Esophagus squamous epithelium (tissue), 4 donors: ENCODE results near the gene TRAF2.

Experiments used
- POLR2A ChIP-seq, 4 donors: fragments of 450-650 bp; IDR thresholded peaks; one replicate each; pipeline ENCODE4 v1.6.1; 2017; ENCODE audit warnings: antibody characterized with exemption in 4 of 4, mild to moderate bottlenecking in 4 of 4, moderate library complexity in 3 of 4
- TF ChIP-seq, protein P1 (sequence below), 6 experiments: fragments of 450-650 bp in 4 of 6; fragments of 200-600 bp in 2 of 6; sonication (generic) in 2 of 6; IDR thresholded peaks; one replicate each; pipeline ENCODE4 v1.5.1; 2016 to 2019; ENCODE audit warnings: antibody characterized with exemption in 6 of 6, mild to moderate bottlenecking in 4 of 6, moderate library complexity in 4 of 6

DNA sequence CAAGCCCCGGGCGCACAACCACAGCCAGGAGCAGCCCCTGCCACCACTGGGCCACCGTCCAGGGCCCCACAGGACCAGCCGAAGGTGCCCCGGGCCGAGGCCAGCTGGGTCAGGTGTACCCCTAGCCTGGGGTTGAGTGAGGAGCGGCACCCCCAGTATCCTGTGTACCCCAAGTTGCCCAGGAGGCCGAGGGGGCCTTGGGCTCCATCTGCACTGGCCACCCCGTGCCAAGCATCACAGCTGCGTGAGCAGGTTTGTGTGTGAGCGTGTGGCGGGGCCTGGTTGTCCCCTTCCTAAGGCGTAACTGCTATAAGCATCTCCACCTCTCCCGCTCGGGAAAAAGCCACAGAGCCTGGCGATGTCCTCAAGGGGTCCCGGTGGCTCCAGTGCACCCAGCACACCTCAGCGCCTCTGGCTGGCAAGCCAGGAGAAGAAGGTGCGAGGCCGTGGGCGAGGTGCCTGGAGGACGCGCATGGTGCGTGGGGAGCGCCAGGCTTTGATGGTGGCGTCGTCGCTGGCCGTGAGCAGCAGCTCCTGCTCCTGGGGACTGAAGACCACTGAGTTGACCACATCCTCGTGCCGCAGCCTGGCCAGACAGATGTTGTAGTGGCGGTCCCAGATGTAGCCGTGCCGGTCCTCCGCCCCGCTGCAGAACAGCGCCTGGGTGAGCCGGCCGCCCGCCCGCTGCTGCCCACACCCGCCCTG, 54.4 kb downstream of the TRAF2 start:
- TF ChIP-seq, protein P1, sequence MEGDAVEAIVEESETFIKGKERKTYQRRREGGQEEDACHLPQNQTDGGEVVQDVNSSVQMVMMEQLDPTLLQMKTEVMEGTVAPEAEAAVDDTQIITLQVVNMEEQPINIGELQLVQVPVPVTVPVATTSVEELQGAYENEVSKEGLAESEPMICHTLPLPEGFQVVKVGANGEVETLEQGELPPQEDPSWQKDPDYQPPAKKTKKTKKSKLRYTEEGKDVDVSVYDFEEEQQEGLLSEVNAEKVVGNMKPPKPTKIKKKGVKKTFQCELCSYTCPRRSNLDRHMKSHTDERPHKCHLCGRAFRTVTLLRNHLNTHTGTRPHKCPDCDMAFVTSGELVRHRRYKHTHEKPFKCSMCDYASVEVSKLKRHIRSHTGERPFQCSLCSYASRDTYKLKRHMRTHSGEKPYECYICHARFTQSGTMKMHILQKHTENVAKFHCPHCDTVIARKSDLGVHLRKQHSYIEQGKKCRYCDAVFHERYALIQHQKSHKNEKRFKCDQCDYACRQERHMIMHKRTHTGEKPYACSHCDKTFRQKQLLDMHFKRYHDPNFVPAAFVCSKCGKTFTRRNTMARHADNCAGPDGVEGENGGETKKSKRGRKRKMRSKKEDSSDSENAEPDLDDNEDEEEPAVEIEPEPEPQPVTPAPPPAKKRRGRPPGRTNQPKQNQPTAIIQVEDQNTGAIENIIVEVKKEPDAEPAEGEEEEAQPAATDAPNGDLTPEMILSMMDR (IDR thresholded peaks at IDR 0.05), result no peak
- TF ChIP-seq POLR2A (IDR thresholded peaks at IDR 0.05), result no peak
